HepG2 (cell line): ENCODE data around the gene CERS3. TPM values are rescaled to one million over a fixed set of nuclear protein-coding genes. Genes with fewer than 3 reads are reported as not detected.

Experiments used
- ATAC-seq: fragments of 200-7000 bp; cut with Tn5 transposase; 3 replicates; pipeline ENCODE4 v1.9.1; 2020; ENCODE audit warnings: mild to moderate bottlenecking, moderate library complexity
- BruUV-seq: library from RNA; stranded (reverse); fragments of 400-500 nt; replicated peaks from 2 replicates; lab custom pipeline; 2021; lab: Mats Ljungman, UMichigan
- CTCF ChIA-PET: fragments of 300-600 bp; formaldehyde crosslinking; extraction: SDS; loops from one replicate; lab custom pipeline; 2021; ENCODE audit warnings: low total read pairs, inconsistent platforms, low intra/inter-chr PET ratio; lab: Yijun Ruan, JAX
- POLR2A ChIA-PET: fragments of 350-600 bp; sonication (Branson Sonifier 250); formaldehyde crosslinking; loops from one replicate; lab custom pipeline; 2020; ENCODE audit warnings: antibody characterized with exemption, inconsistent platforms; lab: Yijun Ruan, JAX
- DNase-seq: peaks from one replicate; pipeline ENCODE4 v3.0.0-alpha.2; 2015; ENCODE audit warnings: low spot score
- FAIRE-seq: peaks from 3 replicates; lab custom pipeline; 2011; peaks lifted over from hg19 to GRCh38; lab: Jason Lieb, UNC
- H2AFZ ChIP-seq: one replicate; pipeline ENCODE4 v1.6.1; 2011; ENCODE audit warnings: low read length, inconsistent platforms
- H3K27ac ChIP-seq: fragments of 300-600 bp; 3 replicates; pipeline ENCODE4 v1.8.0; 2011; ENCODE audit warnings: mixed run types, mild to moderate bottlenecking, mixed read lengths, low read length, inconsistent platforms; ENCODE audit not compliant: insufficient read depth; ENCODE audit errors: extremely low read length
- H3K27me3 ChIP-seq, 2 experiments: fragments of 200-600 bp in 1 of 2; 2 replicates in 1 of 2; 3 replicates in 1 of 2; pipeline versions ENCODE4 v1.6.0 to v1.8.0; 2011; ENCODE audit warnings: low read length in 2 of 2, mild to moderate bottlenecking in 2 of 2, moderate library complexity in 2 of 2, inconsistent platforms in 1 of 2; ENCODE audit not compliant: insufficient read depth in 2 of 2, control insufficient read depth in 1 of 2
- H3K36me3 ChIP-seq, 2 experiments: fragments of 200-600 bp in 1 of 2; replicated peaks in 1 of 2; 2 replicates in 1 of 2; 3 replicates in 1 of 2; pipeline versions ENCODE4 v1.5.1 to v1.8.0; 2011; ENCODE audit warnings: low read length in 2 of 2, inconsistent platforms in 1 of 2; ENCODE audit not compliant: insufficient read depth in 2 of 2, control insufficient read depth in 1 of 2
- H3K4me1 ChIP-seq: 2 replicates; pipeline ENCODE4 v1.5.1; 2012; ENCODE audit warnings: low read length, inconsistent platforms; ENCODE audit not compliant: insufficient read depth
- H3K4me2 ChIP-seq: 2 replicates; pipeline ENCODE4 v1.6.0; 2011; ENCODE audit warnings: low read depth, low read length, inconsistent platforms
- H3K4me3 ChIP-seq, 3 experiments: fragments of 200-600 bp in 1 of 3; sonication (generic), shearing (Covaris generic) in 1 of 3; replicated peaks in 1 of 3; 2 replicates each; pipeline ENCODE4 v1.5.1; 2011 to 2016; ENCODE audit warnings: low read length in 3 of 3, inconsistent platforms in 2 of 3, low read depth in 2 of 3, mild to moderate bottlenecking in 2 of 3, control low read depth in 1 of 3, mixed read lengths in 1 of 3; ENCODE audit not compliant: insufficient read depth in 1 of 3
- H3K79me2 ChIP-seq: one replicate; pipeline ENCODE4 v1.6.1; 2011; ENCODE audit warnings: low read length, inconsistent platforms; ENCODE audit not compliant: insufficient read depth
- H3K9ac ChIP-seq: 2 replicates; pipeline ENCODE4 v1.6.0; 2011; ENCODE audit warnings: mild to moderate bottlenecking, low read depth, low read length, inconsistent platforms; ENCODE audit not compliant: insufficient read depth
- H3K9me3 ChIP-seq: 2 replicates; pipeline ENCODE4 v1.5.1; 2012; ENCODE audit warnings: mild to moderate bottlenecking, low read length
- H4K20me1 ChIP-seq: 2 replicates; pipeline ENCODE4 v1.6.0; 2011; ENCODE audit warnings: inconsistent platforms, mild to moderate bottlenecking, low read length, moderate library complexity; ENCODE audit not compliant: insufficient read depth
- ATRX ChIP-seq: sonication (generic); formaldehyde crosslinking; IDR thresholded peaks from 2 replicates; pipeline ENCODE4 v1.4.0; 2020; ENCODE audit warnings: missing genetic modification reagents, borderline replicate concordance
- ELF3 ChIP-seq: IDR thresholded peaks from 2 replicates; pipeline ENCODE4 v1.6.1; 2016; ENCODE audit warnings: missing genetic modification reagents, missing compliant biosample characterization
- GLI4 ChIP-seq: sonication (generic); formaldehyde crosslinking; IDR thresholded peaks from 2 replicates; pipeline ENCODE4 v1.5.1; 2020; ENCODE audit warnings: missing genetic modification reagents, mild to moderate bottlenecking, moderate library complexity, borderline replicate concordance
- HES4 ChIP-seq: sonication (generic); formaldehyde crosslinking; IDR thresholded peaks from 2 replicates; pipeline ENCODE4 v1.9.0; 2021; ENCODE audit warnings: mild to moderate bottlenecking, missing genetic modification reagents, borderline replicate concordance
- HMG20A ChIP-seq: IDR thresholded peaks from 2 replicates; pipeline ENCODE4 v1.6.1; 2016; ENCODE audit warnings: borderline replicate concordance
- JUNB ChIP-seq: sonication (generic); formaldehyde crosslinking; IDR thresholded peaks from 2 replicates; pipeline ENCODE4 v1.8.0; 2022; ENCODE audit warnings: missing genetic modification reagents, mild to moderate bottlenecking, borderline replicate concordance
- KLF11 ChIP-seq: IDR thresholded peaks from 2 replicates; pipeline ENCODE4 v1.6.1; 2016; ENCODE audit warnings: missing compliant biosample characterization
- KLF16 ChIP-seq, 2 experiments: sonication (generic) in 1 of 2; formaldehyde crosslinking in 1 of 2; IDR thresholded peaks; 2 replicates each; pipeline versions ENCODE4 v1.6.1 to v1.8.0; 2016 to 2023; ENCODE audit warnings: missing genetic modification reagents in 2 of 2, missing compliant biosample characterization in 1 of 2
- LCORL ChIP-seq, 2 experiments: fragments of 450-650 bp in 1 of 2; sonication (generic) in 1 of 2; formaldehyde crosslinking in 1 of 2; IDR thresholded peaks; 2 replicates each; pipeline versions ENCODE4 v1.5.0 to v1.6.1; 2017 to 2020; ENCODE audit warnings: antibody characterized with exemption in 1 of 2, missing genetic modification reagents in 1 of 2
- MED8 ChIP-seq: sonication (generic); formaldehyde crosslinking; IDR thresholded peaks from 2 replicates; pipeline ENCODE4 v1.8.1; 2023; ENCODE audit warnings: mild to moderate bottlenecking, missing genetic modification reagents; ENCODE audit not compliant: insufficient replicate concordance
- PBX2 ChIP-seq: IDR thresholded peaks from 2 replicates; pipeline ENCODE4 v1.6.1; 2016; ENCODE audit warnings: control low read depth
- RORA ChIP-seq: sonication (generic); formaldehyde crosslinking; IDR thresholded peaks from 2 replicates; pipeline ENCODE4 v1.5.0; 2020; ENCODE audit warnings: mild to moderate bottlenecking, missing genetic modification reagents, moderate library complexity
- TOPORS ChIP-seq: sonication (generic); formaldehyde crosslinking; IDR thresholded peaks from 2 replicates; pipeline ENCODE4 v1.8.0; 2023; ENCODE audit warnings: mild to moderate bottlenecking, missing genetic modification reagents
- ZNF496 ChIP-seq: sonication (generic); formaldehyde crosslinking; IDR thresholded peaks from 2 replicates; pipeline ENCODE4 v1.8.1; 2023; ENCODE audit warnings: mild to moderate bottlenecking, moderate library complexity, missing genetic modification reagents; ENCODE audit not compliant: insufficient replicate concordance
- ZNF589 ChIP-seq: sonication (generic); formaldehyde crosslinking; conservative IDR thresholded peaks from 2 replicates; pipeline ENCODE4 v1.8.0; 2022; ENCODE audit warnings: mild to moderate bottlenecking, moderate library complexity, missing genetic modification reagents
- ZNF670 ChIP-seq: sonication (generic); formaldehyde crosslinking; IDR thresholded peaks from 2 replicates; pipeline ENCODE4 v1.8.0; 2022; ENCODE audit warnings: mild to moderate bottlenecking, missing genetic modification reagents, borderline replicate concordance
- ZSCAN12 ChIP-seq: sonication (generic); formaldehyde crosslinking; IDR thresholded peaks from 2 replicates; pipeline ENCODE4 v1.9.0; 2021; ENCODE audit warnings: mild to moderate bottlenecking, missing genetic modification reagents
- ZSCAN25 ChIP-seq: sonication (generic); formaldehyde crosslinking; IDR thresholded peaks from 2 replicates; pipeline ENCODE4 v1.8.0; 2022; ENCODE audit warnings: mild to moderate bottlenecking, missing genetic modification reagents
- WGBS: methylation state at CpG from one replicate; pipeline ENCODE4 v1.1.6; 2017; ENCODE audit warnings: low lambda C conversion rate; 5-methylcytosine and 5-hydroxymethylcytosine counted together
- in situ Hi-C: cut with HindIII; loops from 2 replicates; pipeline ENCODE4 v1.10.0; 2017; ENCODE audit warnings: low pct_unique_long_range_greater_than_20kb; ENCODE audit not compliant: extremely low pct_ligation_motif_present
- intact Hi-C: fragments of 100-400 bp; cut with micrococcal nuclease; formaldehyde crosslinking; loops from one replicate; pipeline ENCODE4 v1.10.0; 2022; ENCODE audit not compliant: unreplicated experiment
- polyA plus RNA-seq, 8 experiments: library from polyadenylated mRNA; depleted of rRNA in 3 of 8; stranded (reverse) in 7 of 8; unstranded in 1 of 8; fragments of >200 nt; fragmentation: Illumina TruSeq in 4 of 8; extraction: Trizol in 4 of 8; gene quantifications; 2 replicates each; pipeline versions ENCODE4 v1.2.1 to v1.2.3, GENCODE V29; 2011 to 2016; ENCODE audit warnings: low read depth in 4 of 8, missing spikeins in 1 of 8, mixed read lengths in 1 of 8; ENCODE audit not compliant: insufficient read depth in 1 of 8
- total RNA-seq, 5 experiments: library from RNA; depleted of rRNA; stranded (reverse); fragments of >200 nt; fragmentation: Illumina TruSeq; extraction: Trizol; gene quantifications; 2 replicates each; pipeline ENCODE4 v1.2.3, GENCODE V29; 2016; ENCODE audit warnings: low read depth in 1 of 5
- TF ChIP-seq, protein P1 (sequence below): sonication (generic); formaldehyde crosslinking; IDR thresholded peaks from 2 replicates; pipeline ENCODE4 v1.4.0; 2020; ENCODE audit warnings: missing genetic modification reagents, borderline replicate concordance

CERS3 gene
- total and polyA plus RNA-seq, 2 of the 13 experiments (the other 11 are each of a cell fraction or from before 2014, with no cell fraction given): not detected

DNA sequence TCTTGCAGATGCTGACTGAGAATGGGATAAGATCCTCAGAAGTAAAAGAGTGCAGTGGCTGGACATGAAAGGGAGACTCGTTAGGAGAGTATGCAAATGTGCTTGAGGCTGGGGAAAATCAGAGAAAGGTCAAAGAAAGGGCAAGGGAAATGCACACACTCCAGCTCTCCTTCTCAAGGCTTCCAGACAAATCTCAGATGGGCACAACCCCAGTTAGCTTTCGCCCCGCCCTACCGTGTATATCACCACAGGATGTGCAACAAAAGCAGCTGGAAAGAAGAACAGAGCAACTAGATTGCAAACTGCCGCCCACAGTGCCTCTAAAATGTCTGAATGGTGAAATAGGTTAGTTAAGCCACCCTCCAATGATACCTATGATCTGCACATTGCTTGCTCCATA lies 63.9 kb downstream of the CERS3 start (continued):
- TF ChIP-seq ATRX (CRISPR knock-in tag) (no peak), ZSCAN12 (CRISPR knock-in tag) (no peak), PBX2 (CRISPR knock-in tag) (no peak), ELF3 (CRISPR knock-in tag) (no peak), HMG20A (CRISPR knock-in tag) (no peak), RORA (CRISPR knock-in tag) (no peak), KLF16 (CRISPR knock-in tag; IDR thresholded peaks at IDR 0.05) (no peak), KLF11 (CRISPR knock-in tag) (no peak), HES4 (CRISPR knock-in tag) (no peak), ZNF589 (CRISPR knock-in tag) (no peak)

GRCh38 chr15:100464256-100464655 lies 64.5 kb downstream of the CERS3 start:
- Histone ChIP-seq H3K79me2 (no peaks in the 10 kb centered on the region), H2AFZ (no peak overlapping the region), H3K4me2 (no peak overlapping the region), H3K36me3 (no peaks in the 10 kb centered on the region), H3K27me3 (no peaks in the 10 kb centered on the region), H3K9ac (no peak overlapping the region), H3K4me1 (no peaks in the 10 kb centered on the region), H3K4me3 (no peak overlapping the region), H3K27ac (no peak overlapping the region), H3K9me3 (no peaks in the 10 kb centered on the region), H4K20me1 (no peaks in the 10 kb centered on the region)
- WGBS: 7% methylated on average over 3 of the region's 3 CpGs
- POLR2A ChIA-PET: no interaction called here
- TF ChIP-seq, protein P1, sequence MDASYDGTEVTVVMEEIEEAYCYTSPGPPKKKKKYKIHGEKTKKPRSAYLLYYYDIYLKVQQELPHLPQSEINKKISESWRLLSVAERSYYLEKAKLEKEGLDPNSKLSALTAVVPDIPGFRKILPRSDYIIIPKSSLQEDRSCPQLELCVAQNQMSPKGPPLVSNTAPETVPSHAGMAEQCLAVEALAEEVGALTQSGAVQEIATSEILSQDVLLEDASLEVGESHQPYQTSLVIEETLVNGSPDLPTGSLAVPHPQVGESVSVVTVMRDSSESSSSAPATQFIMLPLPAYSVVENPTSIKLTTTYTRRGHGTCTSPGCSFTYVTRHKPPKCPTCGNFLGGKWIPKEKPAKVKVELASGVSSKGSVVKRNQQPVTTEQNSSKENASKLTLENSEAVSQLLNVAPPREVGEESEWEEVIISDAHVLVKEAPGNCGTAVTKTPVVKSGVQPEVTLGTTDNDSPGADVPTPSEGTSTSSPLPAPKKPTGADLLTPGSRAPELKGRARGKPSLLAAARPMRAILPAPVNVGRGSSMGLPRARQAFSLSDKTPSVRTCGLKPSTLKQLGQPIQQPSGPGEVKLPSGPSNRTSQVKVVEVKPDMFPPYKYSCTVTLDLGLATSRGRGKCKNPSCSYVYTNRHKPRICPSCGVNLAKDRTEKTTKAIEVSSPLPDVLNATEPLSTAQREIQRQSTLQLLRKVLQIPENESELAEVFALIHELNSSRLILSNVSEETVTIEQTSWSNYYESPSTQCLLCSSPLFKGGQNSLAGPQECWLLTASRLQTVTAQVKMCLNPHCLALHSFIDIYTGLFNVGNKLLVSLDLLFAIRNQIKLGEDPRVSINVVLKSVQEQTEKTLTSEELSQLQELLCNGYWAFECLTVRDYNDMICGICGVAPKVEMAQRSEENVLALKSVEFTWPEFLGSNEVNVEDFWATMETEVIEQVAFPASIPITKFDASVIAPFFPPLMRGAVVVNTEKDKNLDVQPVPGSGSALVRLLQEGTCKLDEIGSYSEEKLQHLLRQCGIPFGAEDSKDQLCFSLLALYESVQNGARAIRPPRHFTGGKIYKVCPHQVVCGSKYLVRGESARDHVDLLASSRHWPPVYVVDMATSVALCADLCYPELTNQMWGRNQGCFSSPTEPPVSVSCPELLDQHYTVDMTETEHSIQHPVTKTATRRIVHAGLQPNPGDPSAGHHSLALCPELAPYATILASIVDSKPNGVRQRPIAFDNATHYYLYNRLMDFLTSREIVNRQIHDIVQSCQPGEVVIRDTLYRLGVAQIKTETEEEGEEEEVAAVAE: no peak
- no peak for TF ChIP-seq ZSCAN25 (CRISPR knock-in tag)
- TF ChIP-seq LCORL (IDR thresholded peaks at IDR 0.05): no peak
- no peak for TF ChIP-seq LCORL (CRISPR knock-in tag; IDR thresholded peaks at IDR 0.05)
- no peak for TF ChIP-seq JUNB
- TF ChIP-seq ZNF496: no peak
- no peak for TF ChIP-seq GLI4 (CRISPR knock-in tag)
- no peak for TF ChIP-seq ZNF670 (CRISPR knock-in tag)
- TF ChIP-seq MED8: no peak
- no peak for TF ChIP-seq TOPORS (CRISPR knock-in tag)
- intact Hi-C loops: no loop called here
- DNase-seq: no peak
- ATAC-seq: no peak
- in situ Hi-C loops: no loop called here
- CTCF ChIA-PET: no interaction called here
- no peak for FAIRE-seq
- BruUV-seq: no TSS peak
